GM18520 (cell line): ENCODE results near the gene EEF1AKMT4.

ENCODE experiments used
- ATAC-seq: cut with Tn5 transposase; IDR thresholded peaks from one replicate; pipeline ENCODE4 v1.9.1; 2021; ENCODE audit not compliant: unreplicated experiment

EEF1AKMT4 gene

GRCh38 chr3:184298759-184299487 lies 49.5 kb downstream of the EEF1AKMT4 start, which contains the start of gene PSMD2:
PSMD2 (plus strand) TSS chr3:184299241; CDS start chr3:184299267, 26 bp downstream.
- ATAC-seq: peak; percentile 95

- no peak for ATAC-seq
These were observed 50.3 kb downstream of the EEF1AKMT4 start for GRCh38 chr3:184299488-184300377.

GRCh38 chr3:184300378-184300720 lies 50.9 kb downstream of the EEF1AKMT4 start:
- ATAC-seq: no peak

GRCh38 chr3:184305577-184305976 lies 56.1 kb downstream of the EEF1AKMT4 start:
- no peak for ATAC-seq

GRCh38 chr3:184306341-184306972 lies 57.0 kb downstream of the EEF1AKMT4 start:
- ATAC-seq: no peak

GRCh38 chr3:184307915-184308314 lies 58.4 kb downstream of the EEF1AKMT4 start:
- ATAC-seq: no peak
